RWPE2 (cell line): Measurements from ENCODE around the gene GYS1.

Experiments
- ATAC-seq: fragments of 200-7000 bp; cut with Tn5 transposase; 3 replicates; pipeline ENCODE4 v1.9.1; 2021; ENCODE audit warnings: low read depth
- DNase-seq: peaks from one replicate; pipeline ENCODE4 v3.0.0-alpha.2; 2020; ENCODE audit warnings: low spot score
- H3K27ac ChIP-seq: fragments of 450-650 bp; 2 replicates; pipeline ENCODE4 v1.5.1; 2017; ENCODE audit warnings: mild to moderate bottlenecking; ENCODE audit not compliant: poor library complexity, severe bottlenecking
- H3K27me3 ChIP-seq: fragments of 250-450 bp; sonication (Bioruptor Pico); 2 replicates; pipeline ENCODE4 v1.5.1; 2021; ENCODE audit warnings: mild to moderate bottlenecking, moderate library complexity; ENCODE audit not compliant: insufficient read depth, poor library complexity, severe bottlenecking
- H3K36me3 ChIP-seq: fragments of 250-450 bp; sonication (Bioruptor Pico); 2 replicates; pipeline ENCODE4 v1.5.1; 2020; ENCODE audit warnings: low read depth, mild to moderate bottlenecking, moderate library complexity
- H3K4me1 ChIP-seq: fragments of 250-450 bp; sonication (Bioruptor Pico); 2 replicates; pipeline ENCODE4 v1.5.1; 2021; ENCODE audit warnings: mild to moderate bottlenecking, moderate library complexity; ENCODE audit not compliant: insufficient read depth, poor library complexity, severe bottlenecking
- H3K4me3 ChIP-seq: fragments of 250-450 bp; sonication (Bioruptor Pico); 2 replicates; pipeline ENCODE4 v1.5.1; 2021; ENCODE audit warnings: mild to moderate bottlenecking, moderate library complexity; ENCODE audit not compliant: severe bottlenecking
- H3K9me3 ChIP-seq: fragments of 250-450 bp; sonication (Bioruptor Pico); 2 replicates; pipeline ENCODE4 v1.5.1; 2021; ENCODE audit warnings: mild to moderate bottlenecking, moderate library complexity; ENCODE audit not compliant: severe bottlenecking
- TF ChIP-seq, protein P1 (sequence below): fragments of 450-650 bp; IDR thresholded peaks from one replicate; pipeline ENCODE4 v1.5.1; 2017; ENCODE audit warnings: mild to moderate bottlenecking, moderate library complexity; ENCODE audit not compliant: poor library complexity, severe bottlenecking

Gene GYS1

DNA sequence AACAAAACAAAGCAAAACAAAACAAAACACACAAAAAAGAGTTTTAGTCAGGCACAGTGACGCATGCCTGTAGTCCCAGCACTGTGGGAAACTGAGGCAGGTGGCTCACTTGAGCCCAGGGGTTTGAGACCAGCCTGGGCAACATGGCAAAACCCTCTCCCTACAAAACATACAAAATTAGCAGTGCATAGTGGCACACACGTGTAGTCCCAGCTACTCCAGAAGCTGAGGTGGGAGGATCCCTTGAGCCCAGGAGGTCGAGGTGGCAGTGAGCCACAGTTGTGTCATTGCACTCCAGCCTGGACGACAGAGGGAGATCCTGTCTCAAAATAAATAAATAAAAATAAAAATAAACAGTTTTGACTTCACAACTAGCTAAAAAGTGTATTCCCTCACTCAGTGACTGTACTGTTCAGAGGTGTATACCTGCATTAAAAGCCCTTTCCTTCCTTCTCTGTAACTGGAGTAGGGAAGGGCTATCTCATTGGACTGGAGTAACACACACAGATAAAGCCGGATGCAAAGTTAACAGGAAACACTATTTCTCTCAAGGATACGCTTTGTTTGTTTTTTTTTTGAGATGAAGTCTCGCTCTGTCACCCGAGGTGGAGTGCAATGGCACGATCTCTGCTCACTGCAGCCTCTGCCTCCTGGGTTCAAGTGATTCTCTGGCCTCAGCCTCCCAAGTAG is 42.1 kb downstream of the GYS1 start:
- Histone ChIP-seq H3K4me3 (no peak overlapping the region), H3K27ac (no peak overlapping the region), H3K27me3 (no peaks in the 10 kb centered on the region), H3K4me1 (no peaks in the 10 kb centered on the region), H3K9me3 (no peaks in the 10 kb centered on the region), H3K36me3 (peaks cover 3% of the 10 kb centered on the region)
- no peak for DNase-seq
- no peak for ATAC-seq
- TF ChIP-seq, protein P1, sequence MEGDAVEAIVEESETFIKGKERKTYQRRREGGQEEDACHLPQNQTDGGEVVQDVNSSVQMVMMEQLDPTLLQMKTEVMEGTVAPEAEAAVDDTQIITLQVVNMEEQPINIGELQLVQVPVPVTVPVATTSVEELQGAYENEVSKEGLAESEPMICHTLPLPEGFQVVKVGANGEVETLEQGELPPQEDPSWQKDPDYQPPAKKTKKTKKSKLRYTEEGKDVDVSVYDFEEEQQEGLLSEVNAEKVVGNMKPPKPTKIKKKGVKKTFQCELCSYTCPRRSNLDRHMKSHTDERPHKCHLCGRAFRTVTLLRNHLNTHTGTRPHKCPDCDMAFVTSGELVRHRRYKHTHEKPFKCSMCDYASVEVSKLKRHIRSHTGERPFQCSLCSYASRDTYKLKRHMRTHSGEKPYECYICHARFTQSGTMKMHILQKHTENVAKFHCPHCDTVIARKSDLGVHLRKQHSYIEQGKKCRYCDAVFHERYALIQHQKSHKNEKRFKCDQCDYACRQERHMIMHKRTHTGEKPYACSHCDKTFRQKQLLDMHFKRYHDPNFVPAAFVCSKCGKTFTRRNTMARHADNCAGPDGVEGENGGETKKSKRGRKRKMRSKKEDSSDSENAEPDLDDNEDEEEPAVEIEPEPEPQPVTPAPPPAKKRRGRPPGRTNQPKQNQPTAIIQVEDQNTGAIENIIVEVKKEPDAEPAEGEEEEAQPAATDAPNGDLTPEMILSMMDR, result no peak

DNA sequence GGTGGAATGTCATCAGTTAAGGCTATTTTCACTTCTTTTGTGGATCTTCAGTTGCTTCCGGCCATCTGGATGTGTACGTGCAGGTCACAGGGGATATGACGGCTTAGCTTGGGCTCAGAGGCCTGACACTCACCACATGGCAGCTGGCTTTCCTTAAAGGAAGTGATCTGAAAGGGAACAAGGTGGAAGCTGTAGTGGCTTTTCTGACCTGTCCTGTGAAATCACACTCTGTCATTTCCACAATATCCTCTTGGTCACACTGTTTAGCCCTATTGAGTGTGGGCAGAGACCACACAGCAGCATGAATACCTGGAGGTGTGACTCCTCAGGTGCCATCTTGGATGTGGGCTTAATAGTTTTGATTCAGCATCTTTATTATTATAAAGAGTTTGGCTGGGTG is 43.0 kb downstream of the GYS1 start:
- Histone ChIP-seq H3K4me3 (no peak overlapping the region), H3K4me1 (no peaks in the 10 kb centered on the region), H3K36me3 (no peaks in the 10 kb centered on the region), H3K9me3 (no peaks in the 10 kb centered on the region), H3K27me3 (no peaks in the 10 kb centered on the region), H3K27ac (no peak overlapping the region)
- ATAC-seq (no peak), DNase-seq (no peak)
- TF ChIP-seq, protein P1, result no peak

DNA sequence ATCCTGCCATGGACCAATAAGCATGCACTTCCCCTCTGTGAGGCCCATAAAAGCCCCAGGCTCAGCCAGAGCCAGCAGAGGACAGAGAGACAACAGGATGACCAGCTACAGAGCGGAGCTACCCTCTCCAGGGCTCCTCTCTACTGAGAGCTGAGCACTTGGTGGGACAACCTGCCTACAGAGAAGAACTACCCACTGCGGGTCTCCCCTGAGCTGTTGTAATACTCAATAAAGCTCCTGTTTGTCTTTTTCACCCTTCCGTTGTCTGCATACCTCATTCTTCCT is 45.9 kb downstream of the GYS1 start:
- TF ChIP-seq, protein P1, result no peak
- Histone ChIP-seq H3K27me3 (no peaks in the 10 kb centered on the region), H3K4me3 (no peak overlapping the region), H3K27ac (no peak overlapping the region), H3K9me3 (no peaks in the 10 kb centered on the region), H3K4me1 (no peaks in the 10 kb centered on the region), H3K36me3 (no peaks in the 10 kb centered on the region)
- ATAC-seq, result no peak
- DNase-seq, result no peak

DNA sequence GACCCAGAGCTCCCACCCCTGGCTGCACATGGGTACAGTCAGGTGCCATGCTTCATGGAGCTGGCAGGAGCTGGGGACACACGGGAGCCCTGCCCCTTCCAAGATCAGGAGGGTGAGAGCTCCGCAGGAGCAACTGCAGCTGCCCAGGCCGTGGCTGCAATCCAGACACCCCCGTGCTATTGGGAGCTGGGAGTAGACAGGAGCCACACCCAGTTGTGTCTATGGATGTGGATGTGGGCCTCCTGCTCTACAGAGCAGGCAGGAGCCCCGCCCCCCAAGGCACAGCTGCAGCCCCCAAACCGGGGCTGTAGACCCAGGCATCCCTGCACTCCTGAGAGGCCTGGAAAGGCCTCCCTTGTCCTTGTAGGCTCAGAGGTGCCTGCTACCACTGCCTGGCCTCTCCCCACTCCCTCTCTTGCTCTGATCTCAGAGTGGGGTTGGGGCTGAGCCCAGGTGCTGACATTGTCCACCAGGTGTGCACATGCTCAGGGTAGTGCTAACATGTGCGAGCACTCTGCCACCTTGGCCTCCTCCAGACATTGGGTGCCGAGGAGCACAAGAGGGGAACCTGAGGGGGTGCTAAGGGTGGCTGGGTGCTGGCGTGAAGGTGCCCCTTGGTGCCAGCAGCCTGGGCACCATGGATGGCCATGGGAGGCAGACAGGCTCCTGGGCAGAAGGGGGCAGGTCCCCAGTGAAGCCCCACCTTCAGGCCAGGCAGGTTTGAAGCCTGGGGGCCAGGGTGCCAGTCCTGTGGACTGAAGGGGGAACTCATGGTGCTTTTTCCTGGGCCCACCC is 46.4 kb downstream of the GYS1 start:
- Histone ChIP-seq H3K27ac (no peak overlapping the region), H3K4me3 (no peak overlapping the region)
- DNase-seq, result no peak

More for the DNA sequence above, 46.4 kb downstream of the GYS1 start:
- no peaks in the 10 kb centered on the region for H3K36me3 ChIP-seq
- TF ChIP-seq, protein P1, result no peak
- ATAC-seq, result no peak
- H3K4me1 ChIP-seq, result no peaks in the 10 kb centered on the region
- H3K9me3 ChIP-seq, result no peaks in the 10 kb centered on the region
- H3K27me3 ChIP-seq, result no peaks in the 10 kb centered on the region
